ENCODE measurements around the gene DPP6.

The DPP6 gene

GRCh38 chr7:154792436-154793055, 740.3 kb downstream of the DPP6 start:
- H3K4me1 ChIP-seq (ENCODE audit: insufficient read depth, low read length, poor library complexity, severe bottlenecking): no peaks in the 10 kb centered on the region
- TF ChIP-seq CTCF (conservative IDR thresholded peaks at IDR 0.05; ENCODE audit: low read length): no peak
- TF ChIP-seq EZH2phosphoT487 (IDR thresholded peaks at IDR 0.05; ENCODE audit: borderline replicate concordance): no peak
- no peaks in the 10 kb centered on the region for H3K36me3 ChIP-seq (ENCODE audit: insufficient read depth, low read length)
- no peak overlapping the region for H3K4me3 ChIP-seq (ENCODE audit: low read length, poor library complexity, severe bottlenecking)
- no peaks in the 10 kb centered on the region; the same call in 1 of the 2 replicates for H3K9me3 ChIP-seq (ENCODE audit: insufficient read depth, low read depth, low read length)
- H3K79me2 ChIP-seq (ENCODE audit: insufficient read depth, low read length): no peaks in the 10 kb centered on the region
- no peak overlapping the region for H3K4me2 ChIP-seq (ENCODE audit: low read depth, low read length, poor library complexity, severe bottlenecking)
- H3K9me2 ChIP-seq (replicated peaks; ENCODE audit: low read depth, low read length): no peaks in the 10 kb centered on the region
- H3F3A ChIP-seq (ENCODE audit: low read depth): no peaks in the 10 kb centered on the region
- no peak overlapping the region for H2AFZ ChIP-seq (ENCODE audit: low read length)
- H3K9ac ChIP-seq (ENCODE audit: low read depth, low read length, poor library complexity, severe bottlenecking): no peak overlapping the region
- no peaks in the 10 kb centered on the region for H3K27me3 ChIP-seq (ENCODE audit: insufficient read depth, low read length, poor library complexity, severe bottlenecking)
- H4K20me1 ChIP-seq (ENCODE audit: insufficient read depth, low read length, poor library complexity, severe bottlenecking): no peaks in the 10 kb centered on the region

GRCh38 chr7:154794147-154794780, 742.1 kb downstream of the DPP6 start:
- Histone ChIP-seq H3K4me1 (ENCODE audit: insufficient read depth, low read length, poor library complexity, severe bottlenecking) (no peaks in the 10 kb centered on the region), H3K9me2 (replicated peaks; ENCODE audit: low read depth, low read length) (no peaks in the 10 kb centered on the region), H3K79me2 (ENCODE audit: insufficient read depth, low read length) (no peaks in the 10 kb centered on the region), H3K36me3 (ENCODE audit: insufficient read depth, low read length) (no peaks in the 10 kb centered on the region), H2AFZ (ENCODE audit: low read length) (no peak overlapping the region), H4K20me1 (ENCODE audit: insufficient read depth, low read length, poor library complexity, severe bottlenecking) (no peaks in the 10 kb centered on the region), H3F3A (ENCODE audit: low read depth) (no peaks in the 10 kb centered on the region), H3K27me3 (ENCODE audit: insufficient read depth, low read length, poor library complexity, severe bottlenecking) (no peaks in the 10 kb centered on the region), H3K4me2 (ENCODE audit: low read depth, low read length, poor library complexity, severe bottlenecking) (no peak overlapping the region), H3K4me3 (ENCODE audit: low read length, poor library complexity, severe bottlenecking) (no peak overlapping the region), H3K9me3 (ENCODE audit: insufficient read depth, low read depth, low read length) (no peaks in the 10 kb centered on the region), H3K9ac (ENCODE audit: low read depth, low read length, poor library complexity, severe bottlenecking) (no peak overlapping the region)
- TF ChIP-seq EZH2phosphoT487 (IDR thresholded peaks at IDR 0.05; ENCODE audit: borderline replicate concordance): no peak
- no peak for TF ChIP-seq CTCF (conservative IDR thresholded peaks at IDR 0.05; ENCODE audit: low read length)

GRCh38 chr7:154795014-154795413, 742.8 kb downstream of the DPP6 start:
- Histone ChIP-seq H3K79me2 (ENCODE audit: insufficient read depth, low read length) (no peaks in the 10 kb centered on the region), H3K4me1 (ENCODE audit: insufficient read depth, low read length, poor library complexity, severe bottlenecking) (no peaks in the 10 kb centered on the region), H3K36me3 (ENCODE audit: insufficient read depth, low read length) (no peaks in the 10 kb centered on the region), H2AFZ (ENCODE audit: low read length) (no peak overlapping the region), H3K27me3 (ENCODE audit: insufficient read depth, low read length, poor library complexity, severe bottlenecking) (no peaks in the 10 kb centered on the region), H3K9me3 (ENCODE audit: insufficient read depth, low read depth, low read length) (no peaks in the 10 kb centered on the region), H3K9me2 (replicated peaks; ENCODE audit: low read depth, low read length) (no peaks in the 10 kb centered on the region), H3F3A (ENCODE audit: low read depth) (no peaks in the 10 kb centered on the region), H3K4me2 (ENCODE audit: low read depth, low read length, poor library complexity, severe bottlenecking) (no peak overlapping the region), H3K4me3 (ENCODE audit: low read length, poor library complexity, severe bottlenecking) (no peak overlapping the region), H3K9ac (ENCODE audit: low read depth, low read length, poor library complexity, severe bottlenecking) (no peak overlapping the region), H4K20me1 (ENCODE audit: insufficient read depth, low read length, poor library complexity, severe bottlenecking) (no peaks in the 10 kb centered on the region)
- no peak for TF ChIP-seq EZH2phosphoT487 (IDR thresholded peaks at IDR 0.05; ENCODE audit: borderline replicate concordance)
- no peak for TF ChIP-seq CTCF (conservative IDR thresholded peaks at IDR 0.05; ENCODE audit: low read length)

Data from Loucy (cell line).